Gastroesophageal sphincter (tissue), 4 donors: ENCODE data around the gene CRYBG1. TPM values are rescaled to one million over a fixed set of nuclear protein-coding genes. Genes with fewer than 3 reads are reported as not detected.

Experiments used
- ATAC-seq: fragments of 150-250 bp; one replicate; pipeline ENCODE4 v1.9.1; 2016; ENCODE audit warnings: mild to moderate bottlenecking, moderate library complexity
- H3K27ac ChIP-seq, 4 donors: fragments of 200-600 bp; sonication (generic) in 3 of 4; 1 replicate in 3 of 4; 2 replicates in 1 of 4; pipeline ENCODE4 v1.5.1; 2016 to 2019
- H3K27me3 ChIP-seq: fragments of 200-600 bp; sonication (generic); one replicate; pipeline ENCODE4 v1.5.1; 2019
- H3K36me3 ChIP-seq, 2 donors: fragments of 200-600 bp; sonication (generic); one replicate each; pipeline ENCODE4 v1.5.1; 2019; ENCODE audit warnings: control low read depth in 1 of 2
- H3K4me1 ChIP-seq, 3 donors: fragments of 200-600 bp; sonication (generic); 1 replicate in 2 of 3; 2 replicates in 1 of 3; pipeline ENCODE4 v1.5.1; 2016 to 2019; ENCODE audit warnings: control low read depth in 2 of 3
- H3K4me3 ChIP-seq, 2 donors: fragments of 200-600 bp; sonication (generic); one replicate each; pipeline ENCODE4 v1.5.1; 2019; ENCODE audit warnings: mild to moderate bottlenecking in 1 of 2, moderate library complexity in 1 of 2
- H3K9me3 ChIP-seq, 3 donors: fragments of 200-600 bp; sonication (generic); one replicate each; pipeline ENCODE4 v1.5.1; 2017 to 2019; ENCODE audit warnings: control low read depth in 2 of 3
- CTCF ChIP-seq, 4 experiments: fragments of 200-600 bp in 2 of 4; fragments of 450-650 bp in 2 of 4; sonication (generic) in 1 of 4; IDR thresholded peaks; one replicate each; pipeline ENCODE4 v1.5.1; 2017 to 2019; ENCODE audit warnings: antibody characterized with exemption in 4 of 4, mild to moderate bottlenecking in 2 of 4, moderate library complexity in 2 of 4
- EP300 ChIP-seq: sonication (generic); formaldehyde crosslinking; IDR thresholded peaks from one replicate; pipeline ENCODE4 v1.6.1; 2017; ENCODE audit warnings: antibody characterized with exemption, mild to moderate bottlenecking
- POLR2A ChIP-seq, 2 donors: fragments of 450-650 bp; IDR thresholded peaks; one replicate each; pipeline ENCODE4 v1.6.1; 2017; ENCODE audit warnings: antibody characterized with exemption in 2 of 2, mild to moderate bottlenecking in 2 of 2, moderate library complexity in 1 of 2
- POLR2AphosphoS5 ChIP-seq: sonication (generic); formaldehyde crosslinking; IDR thresholded peaks from one replicate; pipeline ENCODE4 v1.6.1; 2017; ENCODE audit warnings: antibody characterized with exemption
- WGBS, 2 donors: methylation state at CpG; one replicate each; pipeline ENCODE4 v1.1.5; 2018; ENCODE audit warnings: low coverage in 1 of 2; 5-methylcytosine and 5-hydroxymethylcytosine counted together
- total RNA-seq, 4 donors: library from RNA; depleted of rRNA; stranded (reverse); fragments of >200 nt; gene quantifications; one replicate each; pipeline ENCODE4 v1.1.0, GENCODE V29; 2016

CRYBG1 gene
- total RNA-seq, 4 donors from 2014 or later: 3.1 to 10.8 (median 4.1) TPM

GRCh38 chr6:106488494-106489370 lies 128.2 kb downstream of the CRYBG1 start:
- no peak overlapping the region for H3K4me3 ChIP-seq
- TF ChIP-seq POLR2A (IDR thresholded peaks at IDR 0.05): no peak
- TF ChIP-seq EP300: no peak
- no peak for TF ChIP-seq CTCF (IDR thresholded peaks at IDR 0.05)
- TF ChIP-seq POLR2AphosphoS5: no peak
- 11 to 20% methylated on average over 1 to 2 of the region's 4 CpGs for WGBS, 2 donors

GRCh38 chr6:106490030-106490429 lies 129.5 kb downstream of the CRYBG1 start:
- Histone ChIP-seq H3K4me3 (no peak overlapping the region), H3K36me3 (no peaks in the 10 kb centered on the region), H3K27ac (no peak overlapping the region), H3K9me3 (no peaks in the 10 kb centered on the region), H3K27me3 (peaks cover 23% of the 10 kb centered on the region), H3K4me1 (no peaks in the 10 kb centered on the region)
- no peak for ATAC-seq
- TF ChIP-seq POLR2AphosphoS5 (no peak), CTCF (IDR thresholded peaks at IDR 0.05) (no peak), POLR2A (IDR thresholded peaks at IDR 0.05) (no peak)
- WGBS, 2 donors: 83 to 94% methylated on average over 1 of the region's 1 CpG

More at GRCh38 chr6:106488494-106489370, 128.2 kb downstream of the CRYBG1 start:
- ATAC-seq: no peak
- Histone ChIP-seq H3K36me3 (no peaks in the 10 kb centered on the region), H3K9me3 (no peaks in the 10 kb centered on the region), H3K27ac (no peak overlapping the region), H3K4me1 (no peaks in the 10 kb centered on the region), H3K27me3 (peaks cover 21% of the 10 kb centered on the region)

- no peak overlapping the region for H3K4me3 ChIP-seq
- ATAC-seq: no peak
- H3K9me3 ChIP-seq: no peaks in the 10 kb centered on the region
- 42 to 46% methylated on average over 1 of the region's 1 CpG for WGBS, 2 donors
- H3K36me3 ChIP-seq: no peaks in the 10 kb centered on the region
- peaks cover 25% of the 10 kb centered on the region for H3K27me3 ChIP-seq
- H3K27ac ChIP-seq: no peak overlapping the region
- TF ChIP-seq POLR2A (IDR thresholded peaks at IDR 0.05) (no peak), EP300 (no peak), CTCF (IDR thresholded peaks at IDR 0.05) (no peak), POLR2AphosphoS5 (no peak)
- H3K4me1 ChIP-seq: no peaks in the 10 kb centered on the region
Measured at GRCh38 chr6:106490436-106490835, 129.9 kb downstream of the CRYBG1 start.

- 42 to 83% methylated on average over 2 to 3 of the region's 3 CpGs for WGBS, 2 donors
- TF ChIP-seq EP300 (no peak), CTCF (IDR thresholded peaks at IDR 0.05) (no peak)
Measured at GRCh38 chr6:106490974-106491373, 130.5 kb downstream of the CRYBG1 start.

GRCh38 chr6:106495014-106495413 lies 134.5 kb downstream of the CRYBG1 start:
- Histone ChIP-seq H3K4me1 (no peaks in the 10 kb centered on the region), H3K4me3 (no peak overlapping the region), H3K9me3 (no peaks in the 10 kb centered on the region), H3K36me3 (no peaks in the 10 kb centered on the region), H3K27ac (no peak overlapping the region), H3K27me3 (peaks cover 31% of the 10 kb centered on the region)
- no peak for ATAC-seq
- TF ChIP-seq EP300 (no peak), POLR2AphosphoS5 (no peak), CTCF (IDR thresholded peaks at IDR 0.05) (no peak), POLR2A (IDR thresholded peaks at IDR 0.05) (no peak)
- 4 to 14% methylated on average over 1 to 3 of the region's 3 CpGs for WGBS, 2 donors

More at GRCh38 chr6:106490974-106491373, 130.5 kb downstream of the CRYBG1 start:
- Histone ChIP-seq H3K27me3 (peaks cover 25% of the 10 kb centered on the region), H3K36me3 (no peaks in the 10 kb centered on the region), H3K4me3 (no peak overlapping the region), H3K9me3 (no peaks in the 10 kb centered on the region), H3K4me1 (no peaks in the 10 kb centered on the region), H3K27ac (no peak overlapping the region)
- no peak for ATAC-seq
